Subcutaneous adipose tissue (tissue), 4 donors: Measurements from ENCODE around the gene TYSND1. TPM values are rescaled to one million over a fixed set of nuclear protein-coding genes. Genes with fewer than 3 reads are reported as not detected.

Source experiments
- CTCF ChIP-seq: fragments of 450-650 bp; IDR thresholded peaks from one replicate; pipeline ENCODE4 v1.5.1; 2016; ENCODE audit warnings: low read depth, mild to moderate bottlenecking, control low read depth, antibody characterized with exemption, moderate library complexity
- total RNA-seq, 4 donors: library from RNA; depleted of rRNA; stranded (reverse); fragments of >200 nt; gene quantifications; one replicate each; pipeline ENCODE4 v1.1.0, GENCODE V29; 2016

Gene TYSND1
- total RNA-seq, 4 donors from 2014 or later: 6.7 to 21.9 (median 13.2) TPM

GRCh38 chr10:70174058-70174741 lies 27.7 kb upstream of the TYSND1 start:
- no peak for TF ChIP-seq CTCF

- TF ChIP-seq CTCF: no peak
Observed at GRCh38 chr10:70169649-70170364, 23.3 kb upstream of the TYSND1 start.

- no peak for TF ChIP-seq CTCF
Observed at GRCh38 chr10:70169011-70169410, 22.5 kb upstream of the TYSND1 start.

GRCh38 chr10:70167246-70167645 lies 20.7 kb upstream of the TYSND1 start:
- no peak for TF ChIP-seq CTCF

- TF ChIP-seq CTCF: no peak
Observed at GRCh38 chr10:70166394-70166793, 19.9 kb upstream of the TYSND1 start.

- TF ChIP-seq CTCF: no peak
Observed at GRCh38 chr10:70164163-70164562, 17.7 kb upstream of the TYSND1 start.

- TF ChIP-seq CTCF: no peak
Observed at GRCh38 chr10:70163448-70163847, 16.9 kb upstream of the TYSND1 start.
